IMR-90 (cell line): ENCODE results near the gene RASGEF1C. TPM values are rescaled to one million over a fixed set of nuclear protein-coding genes. Genes with fewer than 3 reads are reported as not detected.

Source experiments
- ATAC-seq: fragments of 200-7000 bp; cut with Tn5 transposase; 2 replicates; pipeline ENCODE4 v1.9.1; 2020; ENCODE audit warnings: low read depth, mild to moderate bottlenecking, moderate library complexity
- BruUV-seq: library from RNA; stranded (reverse); fragments of 400-500 nt; replicated peaks from 2 replicates; lab custom pipeline; 2021; lab: Mats Ljungman, UMichigan
- CTCF ChIA-PET: fragments of 300-600 bp; formaldehyde crosslinking; extraction: SDS; loops from one replicate; lab custom pipeline; 2021; ENCODE audit warnings: antibody characterized with exemption; lab: Yijun Ruan, JAX
- POLR2A ChIA-PET: fragments of 300-600 bp; sonication (Branson Sonifier 250); formaldehyde crosslinking; loops from one replicate; lab custom pipeline; 2022; ENCODE audit warnings: antibody characterized with exemption; ENCODE audit not compliant: unreplicated experiment; lab: Charles Lee
- DNase-seq: peaks from one replicate; pipeline ENCODE4 v3.0.0; 2013
- H2AFZ ChIP-seq: replicated peaks from 2 replicates; pipeline ENCODE3; 2013; ENCODE audit warnings: low read length, mild to moderate bottlenecking; ENCODE audit not compliant: poor library complexity
- H2AK5ac ChIP-seq: 2 replicates; pipeline ENCODE4 v1.6.1; 2013; ENCODE audit warnings: low read depth, low read length, inconsistent platforms
- H2AK9ac ChIP-seq: replicated peaks from 2 replicates; pipeline ENCODE3; 2013; ENCODE audit warnings: mild to moderate bottlenecking, low read depth, low read length, moderate library complexity; ENCODE audit not compliant: poor library complexity
- H2BK120ac ChIP-seq: 2 replicates; pipeline ENCODE4 v1.6.1; 2013; ENCODE audit warnings: low read depth, low read length, inconsistent platforms
- H2BK15ac ChIP-seq: 3 replicates; pipeline ENCODE4 v1.6.1; 2013; ENCODE audit warnings: low read depth, low read length, inconsistent platforms
- H2BK20ac ChIP-seq: 2 replicates; pipeline ENCODE4 v1.6.1; 2013; ENCODE audit warnings: low read depth, mild to moderate bottlenecking, inconsistent platforms, low read length, moderate library complexity
- H2BK5ac ChIP-seq: 2 replicates; pipeline ENCODE4 v1.6.1; 2013; ENCODE audit warnings: mild to moderate bottlenecking, low read depth, low read length, inconsistent platforms; ENCODE audit not compliant: poor library complexity, severe bottlenecking
- H3K14ac ChIP-seq: replicated peaks from 2 replicates; pipeline ENCODE4 v1.6.1; 2013; ENCODE audit warnings: low read depth, low read length, inconsistent platforms
- H3K18ac ChIP-seq: 2 replicates; pipeline ENCODE4 v1.6.1; 2013; ENCODE audit warnings: low read depth, low read length, control low read depth
- H3K23ac ChIP-seq: 2 replicates; pipeline ENCODE4 v1.6.1; 2013; ENCODE audit warnings: low read depth, low read length, inconsistent platforms
- H3K27ac ChIP-seq: 2 replicates; pipeline ENCODE4 v1.5.1; 2013; ENCODE audit warnings: mild to moderate bottlenecking, control low read depth, low read length; ENCODE audit not compliant: insufficient read depth
- H3K27me3 ChIP-seq: 2 replicates; pipeline ENCODE4 v1.6.1; 2013; ENCODE audit warnings: low read length; ENCODE audit not compliant: control insufficient read depth, insufficient read depth
- H3K36me3 ChIP-seq: 2 replicates; pipeline ENCODE4 v1.6.1; 2013; ENCODE audit warnings: low read length, mixed read lengths; ENCODE audit not compliant: control insufficient read depth, insufficient read depth
- H3K4ac ChIP-seq: 2 replicates; pipeline ENCODE4 v1.6.1; 2013; ENCODE audit warnings: low read depth, low read length, inconsistent platforms
- H3K4me1 ChIP-seq: 2 replicates; pipeline ENCODE4 v1.6.1; 2013; ENCODE audit warnings: low read length, mixed read lengths; ENCODE audit not compliant: control insufficient read depth, insufficient read depth
- H3K4me2 ChIP-seq: 2 replicates; pipeline ENCODE4 v1.6.1; 2013; ENCODE audit warnings: low read depth, mild to moderate bottlenecking, control low read depth, low read length, moderate library complexity
- H3K4me3 ChIP-seq: 2 replicates; pipeline ENCODE4 v1.5.1; 2013; ENCODE audit warnings: low read depth, mild to moderate bottlenecking, control low read depth, low read length, moderate library complexity; ENCODE audit not compliant: insufficient read depth
- H3K56ac ChIP-seq: 2 replicates; pipeline ENCODE4 v1.6.1; 2013; ENCODE audit warnings: low read length, inconsistent platforms; ENCODE audit not compliant: insufficient read depth; ENCODE audit errors: extremely low read depth
- H3K79me1 ChIP-seq, 2 experiments: 2 replicates each; pipeline ENCODE4 v1.6.1; 2013; ENCODE audit warnings: low read length in 2 of 2, inconsistent platforms in 1 of 2, low read depth in 1 of 2
- H3K9ac ChIP-seq: 2 replicates; pipeline ENCODE4 v1.6.1; 2013; ENCODE audit warnings: low read depth, low read length, control low read depth
- H3K9me1 ChIP-seq: 2 replicates; pipeline ENCODE4 v1.6.1; 2013; ENCODE audit warnings: low read length, inconsistent platforms; ENCODE audit not compliant: insufficient read depth
- H3K9me3 ChIP-seq: 2 replicates; pipeline ENCODE4 v1.6.1; 2013; ENCODE audit warnings: low read length; ENCODE audit not compliant: control insufficient read depth, insufficient read depth
- H4K20me1 ChIP-seq: 2 replicates; pipeline ENCODE4 v1.6.1; 2013; ENCODE audit warnings: low read length, inconsistent platforms; ENCODE audit not compliant: insufficient read depth
- H4K5ac ChIP-seq: 2 replicates; pipeline ENCODE4 v1.6.1; 2013; ENCODE audit warnings: mild to moderate bottlenecking, low read depth, low read length, control low read depth
- H4K8ac ChIP-seq, 2 experiments: 2 replicates each; pipeline ENCODE4 v1.6.1; 2013; ENCODE audit warnings: low read depth in 2 of 2, low read length in 2 of 2, control low read depth in 1 of 2, inconsistent platforms in 1 of 2
- H4K91ac ChIP-seq: 2 replicates; pipeline ENCODE4 v1.6.1; 2013; ENCODE audit warnings: low read depth, low read length, inconsistent platforms; ENCODE audit not compliant: insufficient read depth
- BHLHE40 ChIP-seq: fragments of 150-350 bp; IDR thresholded peaks from 2 replicates; pipeline ENCODE4 v1.6.1; 2016; ENCODE audit warnings: mild to moderate bottlenecking, low read depth, low read length
- CEBPB ChIP-seq: IDR thresholded peaks from 2 replicates; pipeline ENCODE4 v1.6.1; 2012; ENCODE audit warnings: low read depth, low read length, improper control_type of control experiment
- CHD1 ChIP-seq: IDR thresholded peaks from 2 replicates; pipeline ENCODE4 v1.6.1; 2012; ENCODE audit warnings: low read depth, low read length, improper control_type of control experiment
- CTCF ChIP-seq: conservative IDR thresholded peaks from 2 replicates; pipeline ENCODE4 v1.5.1; 2012; ENCODE audit warnings: mild to moderate bottlenecking, low read depth, low read length, improper control_type of control experiment
- FOS ChIP-seq: fragments of 150-350 bp; IDR thresholded peaks from 2 replicates; pipeline ENCODE4 v1.6.1; 2016; ENCODE audit warnings: low read depth, low read length
- MAFK ChIP-seq: IDR thresholded peaks from 2 replicates; pipeline ENCODE4 v1.6.1; 2012; ENCODE audit warnings: low read depth, low read length, improper control_type of control experiment
- MAZ ChIP-seq: IDR thresholded peaks from 2 replicates; pipeline ENCODE4 v1.6.1; 2012; ENCODE audit warnings: low read depth, mild to moderate bottlenecking, low read length, improper control_type of control experiment, moderate library complexity, borderline replicate concordance
- MXI1 ChIP-seq: IDR thresholded peaks from 2 replicates; pipeline ENCODE4 v1.6.1; 2012; ENCODE audit warnings: low read depth, mild to moderate bottlenecking, low read length, moderate library complexity, borderline replicate concordance
- NFE2L2 ChIP-seq: fragments of 150-350 bp; IDR thresholded peaks from 2 replicates; pipeline ENCODE4 v1.6.1; 2016; ENCODE audit warnings: low read depth, mild to moderate bottlenecking, low read length
- POLR2A ChIP-seq: IDR thresholded peaks from 2 replicates; pipeline ENCODE4 v1.6.1; 2012; ENCODE audit warnings: mild to moderate bottlenecking, low read depth, low read length
- RCOR1 ChIP-seq: IDR thresholded peaks from 2 replicates; pipeline ENCODE4 v1.6.1; 2012; ENCODE audit warnings: mild to moderate bottlenecking, low read length, improper control_type of control experiment; ENCODE audit not compliant: insufficient replicate concordance
- RFX5 ChIP-seq: IDR thresholded peaks from 2 replicates; pipeline ENCODE4 v1.8.0; 2012; ENCODE audit warnings: low read depth, mild to moderate bottlenecking, low read length, moderate library complexity
- SMC3 ChIP-seq: fragments of 150-350 bp; IDR thresholded peaks from 2 replicates; pipeline ENCODE4 v1.6.1; 2016; ENCODE audit warnings: low read depth, mild to moderate bottlenecking, antibody characterized with exemption, low read length, moderate library complexity
- WGBS, 2 experiments: methylation state at CpG; one replicate each; pipeline versions ENCODE4 v1.1.5 to v1.1.7; 2013; ENCODE audit warnings: missing lambda C conversion rate in 2 of 2; ENCODE audit not compliant: insufficient read length in 1 of 2; ENCODE audit errors: extremely low coverage in 2 of 2; 5-methylcytosine and 5-hydroxymethylcytosine counted together
- dilution Hi-C: fragments of 300-500 bp; cut with HindIII; formaldehyde crosslinking; loops from one replicate; pipeline ENCODE4 v1.14.3; 2018; ENCODE audit warnings: low sequenced_read_pairs; ENCODE audit not compliant: unreplicated experiment
- in situ Hi-C: fragments of 300-500 bp; cut with MboI; formaldehyde crosslinking; loops from 3 replicates; pipeline ENCODE4 v1.14.3; 2019; ENCODE audit warnings: low sequenced_read_pairs, inconsistent platforms, mixed read lengths
- intact Hi-C: fragments of 100-400 bp; cut with micrococcal nuclease; formaldehyde crosslinking; loops from 2 replicates; pipeline ENCODE4 v1.10.0; 2022
- polyA plus RNA-seq, 3 experiments: library from polyadenylated mRNA; depleted of rRNA; stranded (reverse); fragments of >200 nt; gene quantifications; 2 replicates each; pipeline ENCODE4 v1.2.3, GENCODE V29; 2012; ENCODE audit warnings: low replicate concordance in 1 of 3
- total RNA-seq: library from RNA; depleted of rRNA; stranded (reverse); fragments of >200 nt; gene quantifications from 2 replicates; pipeline ENCODE4 v1.2.3, GENCODE V29; 2012

The RASGEF1C gene
- total and polyA plus RNA-seq, 2 of the 4 experiments (the other 2 are of a cell fraction) = not detected

DNA sequence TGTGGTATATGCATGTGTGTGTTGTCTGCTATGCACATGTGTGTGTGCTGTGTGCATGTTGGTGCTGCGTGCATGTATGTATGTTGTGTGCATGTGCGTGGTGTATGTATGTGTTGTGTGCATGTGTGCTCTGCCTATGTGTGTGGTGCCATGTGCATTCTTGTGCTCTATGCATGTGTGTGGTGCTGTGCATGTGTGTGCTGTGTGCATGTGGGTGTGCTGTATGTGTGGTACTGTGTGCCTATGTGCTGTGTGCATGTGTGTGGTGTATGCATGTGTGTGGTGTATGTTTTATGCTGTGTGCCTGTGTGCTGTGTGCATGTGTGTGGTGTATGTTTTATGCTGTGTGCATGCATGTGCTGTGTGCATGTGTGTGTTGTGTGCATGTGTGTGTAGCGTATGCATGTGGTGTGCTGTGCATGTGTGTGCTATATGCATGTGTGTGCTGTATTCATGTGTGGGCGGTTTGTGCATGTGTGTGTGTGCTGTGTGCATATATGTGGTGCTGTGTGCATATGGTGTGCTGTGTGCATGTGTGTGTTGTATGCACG lies 4.7 kb upstream of the RASGEF1C start (continued):
- no peak for TF ChIP-seq CTCF
- TF ChIP-seq NFE2L2 = no peak
- TF ChIP-seq CEBPB = no peak

DNA sequence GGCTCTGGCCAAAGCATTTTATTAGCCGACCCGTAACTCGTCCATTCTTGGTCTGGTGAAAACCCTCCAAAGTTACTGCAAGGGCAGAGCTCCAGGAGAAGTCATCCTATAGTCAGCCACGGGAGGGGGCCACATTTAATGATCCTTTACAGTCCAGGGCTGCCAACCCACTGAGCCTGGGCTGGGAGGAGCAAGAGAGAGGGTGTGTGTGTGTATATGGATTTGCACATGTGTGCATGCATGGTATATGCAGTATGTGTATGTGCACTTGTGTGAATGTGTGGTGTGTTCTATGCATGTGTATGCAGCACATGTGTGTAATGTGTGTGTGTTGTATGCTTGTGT lies 4.2 kb upstream of the RASGEF1C start:
- no peaks in the 10 kb centered on the region for H4K20me1 ChIP-seq
- H4K8ac ChIP-seq = no peak overlapping the region
- H3K4me2 ChIP-seq = no peak overlapping the region
- ChIA-PET CTCF (no interaction called here), POLR2A (no interaction called here)
- H3K18ac ChIP-seq = no peak overlapping the region
- no peak overlapping the region for H2AK5ac ChIP-seq
- DNase-seq = no peak
- H3K27me3 ChIP-seq = peaks cover 4% of the 10 kb centered on the region; the same call in 1 of the 2 replicates
- ATAC-seq = no peak
- intact Hi-C loops (no loop called here), dilution Hi-C loops (no loop called here), in situ Hi-C loops (no loop called here)
- peaks cover 14% of the 10 kb centered on the region; the same call in 1 of the 2 replicates for H3K9me3 ChIP-seq
- H3K79me1 ChIP-seq = no peaks in the 10 kb centered on the region
- H3K4me1 ChIP-seq = peaks cover 1% of the 10 kb centered on the region; the same call in 1 of the 2 replicates
- H3K14ac ChIP-seq = no peak overlapping the region
- H3K36me3 ChIP-seq = no peaks in the 10 kb centered on the region
- no peak overlapping the region for H3K23ac ChIP-seq
- no peak overlapping the region for H3K27ac ChIP-seq
- no peak overlapping the region for H2BK5ac ChIP-seq
- H4K91ac ChIP-seq = no peak overlapping the region
- no peak overlapping the region for H3K9ac ChIP-seq
- no peak overlapping the region for H2AK9ac ChIP-seq
- H3K9me1 ChIP-seq = no peaks in the 10 kb centered on the region; the same call in 1 of the 2 replicates
- H2BK15ac ChIP-seq = no peak overlapping the region
- no peak overlapping the region for H3K4me3 ChIP-seq
- BruUV-seq = no TSS peak
- 12% methylated on average over 3 of the region's 4 CpGs; no CpG with 5 or more reads in 1 of the 2 experiments for WGBS, 2 experiments
- no peak overlapping the region for H2AFZ ChIP-seq
- H3K56ac ChIP-seq = no peak overlapping the region
- H3K4ac ChIP-seq = no peak overlapping the region
- no peak overlapping the region for H2BK20ac ChIP-seq
- no peak overlapping the region for H4K5ac ChIP-seq
- H2BK120ac ChIP-seq = no peak overlapping the region
- TF ChIP-seq MAFK (no peak), MXI1 (no peak), MAZ (no peak), RFX5 (no peak), BHLHE40 (no peak), POLR2A (no peak), CTCF (no peak), FOS (no peak), CHD1 (no peak), RCOR1 (no peak), SMC3 (no peak), NFE2L2 (no peak)
